Loucy (cell line): ENCODE results near the gene SASH1.

ENCODE experiments used
- CTCF ChIP-seq: fragments of 200-600 bp; sonication (generic); conservative IDR thresholded peaks from 2 replicates; pipeline ENCODE4 v1.5.1; 2014; ENCODE audit warnings: mild to moderate bottlenecking, antibody characterized with exemption, low read length
- EZH2phosphoT487 ChIP-seq: fragments of 200-600 bp; IDR thresholded peaks from 2 replicates; pipeline ENCODE4 v1.6.1; 2018; ENCODE audit warnings: antibody characterized with exemption, mild to moderate bottlenecking, moderate library complexity, borderline replicate concordance

GRCh38 chr6:148463671-148464070 lies 121.0 kb downstream of the SASH1 start:
- TF ChIP-seq CTCF (no peak), EZH2phosphoT487 (no peak)
